H1 (cell line): ENCODE measurements around the gene CHAD. TPM values are rescaled to one million over a fixed set of nuclear protein-coding genes. Genes with fewer than 3 reads are reported as not detected.

Experiments
- CTCF ChIA-PET: fragments of 300-600 bp; sonication (Branson Sonifier 250); formaldehyde crosslinking; loops from one replicate; lab custom pipeline; 2021; ENCODE audit not compliant: partially characterized antibody; lab: Charles Lee
- POLR2A ChIA-PET: fragments of 300-600 bp; sonication (Branson Sonifier 250); formaldehyde crosslinking; loops from one replicate; lab custom pipeline; 2021; ENCODE audit warnings: inconsistent platforms; ENCODE audit not compliant: partially characterized antibody; lab: Charles Lee
- DNase-seq, 2 experiments: peaks; one replicate each; pipeline versions ENCODE4 v3.0.0 to v3.0.0-alpha.2; 2010 to 2022; ENCODE audit warnings: low spot score in 2 of 2, low read depth in 1 of 2, mixed read lengths in 1 of 2
- FAIRE-seq: peaks from 2 replicates; lab custom pipeline; 2011; peaks lifted over from hg19 to GRCh38; lab: Jason Lieb, UNC
- H2AFZ ChIP-seq: 2 replicates; pipeline ENCODE4 v1.8.1; 2012; ENCODE audit warnings: low read length, inconsistent platforms
- H2AK5ac ChIP-seq: 2 replicates; pipeline ENCODE4 v1.6.1; 2013; ENCODE audit warnings: low read depth, low read length
- H2BK120ac ChIP-seq: replicated peaks from 2 replicates; pipeline ENCODE3; 2013; ENCODE audit warnings: low read depth, low read length, inconsistent platforms
- H2BK12ac ChIP-seq: 2 replicates; pipeline ENCODE4 v1.6.1; 2013; ENCODE audit warnings: low read depth, low read length
- H2BK15ac ChIP-seq: 2 replicates; pipeline ENCODE4 v1.6.1; 2013; ENCODE audit warnings: low read length
- H2BK20ac ChIP-seq: 2 replicates; pipeline ENCODE4 v1.6.1; 2013; ENCODE audit warnings: low read length
- H2BK5ac ChIP-seq: 2 replicates; pipeline ENCODE4 v1.6.1; 2013; ENCODE audit warnings: low read depth, low read length
- H3K14ac ChIP-seq: 2 replicates; pipeline ENCODE4 v1.6.1; 2013; ENCODE audit warnings: inconsistent platforms; ENCODE audit not compliant: insufficient read length
- H3K18ac ChIP-seq: 2 replicates; pipeline ENCODE4 v1.6.1; 2013; ENCODE audit warnings: low read length; ENCODE audit errors: extremely low read depth
- H3K23ac ChIP-seq: 2 replicates; pipeline ENCODE4 v1.6.1; 2013; ENCODE audit warnings: inconsistent platforms; ENCODE audit not compliant: insufficient read length
- H3K23me2 ChIP-seq: 2 replicates; pipeline ENCODE4 v1.6.1; 2013; ENCODE audit warnings: low read depth, low read length
- H3K27ac ChIP-seq: 2 replicates; pipeline ENCODE4 v1.6.1; 2011; ENCODE audit warnings: low read depth, low read length, inconsistent platforms
- H3K27me3 ChIP-seq, 4 experiments: replicated peaks in 1 of 4; 1 replicate in 1 of 4; 2 replicates in 3 of 4; pipeline versions ENCODE4 v1.6.1 to v1.8.1; 2011 to 2013; ENCODE audit warnings: low read length in 3 of 4, mild to moderate bottlenecking in 3 of 4, inconsistent platforms in 2 of 4, mixed read lengths in 2 of 4, moderate library complexity in 1 of 4; ENCODE audit not compliant: control insufficient read depth in 3 of 4, insufficient read depth in 3 of 4; ENCODE audit errors: extremely low read depth in 1 of 4
- H3K36me3 ChIP-seq, 4 experiments: 2 replicates each; pipeline versions ENCODE4 v1.6.1 to v1.8.1; 2011 to 2013; ENCODE audit warnings: mild to moderate bottlenecking in 4 of 4, low read length in 3 of 4, moderate library complexity in 2 of 4, control low read depth in 1 of 4, inconsistent platforms in 1 of 4; ENCODE audit not compliant: insufficient read depth in 4 of 4, control insufficient read depth in 2 of 4
- H3K4ac ChIP-seq: replicated peaks from 2 replicates; pipeline ENCODE3; 2013; ENCODE audit warnings: low read length, low read depth, mixed read lengths, inconsistent platforms; ENCODE audit not compliant: insufficient read length
- H3K4me1 ChIP-seq, 4 experiments: replicated peaks in 1 of 4; 1 replicate in 1 of 4; 2 replicates in 3 of 4; pipeline versions ENCODE4 v1.6.1 to v1.8.1; 2011 to 2013; ENCODE audit warnings: low read length in 3 of 4, inconsistent platforms in 2 of 4, mixed read lengths in 1 of 4; ENCODE audit not compliant: insufficient read depth in 4 of 4, control insufficient read depth in 3 of 4
- H3K4me2 ChIP-seq, 2 experiments: 2 replicates each; pipeline versions ENCODE4 v1.6.1 to v1.8.1; 2011 to 2013; ENCODE audit warnings: low read depth in 2 of 2, low read length in 2 of 2, control low read depth in 1 of 2, inconsistent platforms in 1 of 2, mild to moderate bottlenecking in 1 of 2; ENCODE audit not compliant: insufficient read depth in 1 of 2
- H3K4me3 ChIP-seq, 4 experiments: fragments of 200-600, 300-600 bp in 1 of 4; sonication (generic), shearing (Covaris generic), sonication (Bioruptor Twin) in 1 of 4; 2 replicates each; pipeline versions ENCODE4 v1.5.1 to v1.8.1; 2011 to 2016; ENCODE audit warnings: low read length in 4 of 4, low read depth in 3 of 4, control low read depth in 2 of 4, inconsistent platforms in 2 of 4, mild to moderate bottlenecking in 2 of 4, mixed read lengths in 1 of 4, moderate library complexity in 1 of 4; ENCODE audit not compliant: insufficient read depth in 2 of 4; ENCODE audit errors: extremely low read depth in 1 of 4
- H3K56ac ChIP-seq: replicated peaks from 2 replicates; pipeline ENCODE3; 2013; ENCODE audit warnings: low read depth, mild to moderate bottlenecking, mixed read lengths, low read length, inconsistent platforms; ENCODE audit not compliant: insufficient read length
- H3K79me1 ChIP-seq: 2 replicates; pipeline ENCODE4 v1.6.1; 2013; ENCODE audit warnings: low read depth, low read length, control low read depth
- H3K79me2 ChIP-seq, 2 experiments: 2 replicates each; pipeline versions ENCODE4 v1.6.1 to v1.8.1; 2012 to 2013; ENCODE audit warnings: low read length in 2 of 2, mild to moderate bottlenecking in 2 of 2, inconsistent platforms in 1 of 2; ENCODE audit not compliant: insufficient read depth in 2 of 2, control insufficient read depth in 1 of 2
- H3K9ac ChIP-seq, 4 experiments: replicated peaks in 1 of 4; 1 replicate in 1 of 4; 2 replicates in 3 of 4; pipeline versions ENCODE4 v1.6.1 to v1.8.1; 2011 to 2013; ENCODE audit warnings: low read depth in 3 of 4, low read length in 3 of 4, control low read depth in 2 of 4, mild to moderate bottlenecking in 2 of 4, moderate library complexity in 2 of 4, inconsistent platforms in 1 of 4; ENCODE audit errors: extremely low read depth in 1 of 4
- H3K9me3 ChIP-seq, 2 experiments: 2 replicates each; pipeline versions ENCODE4 v1.6.1 to v1.8.1; 2012 to 2013; ENCODE audit warnings: mild to moderate bottlenecking in 2 of 2, moderate library complexity in 2 of 2, control low read depth in 1 of 2, inconsistent platforms in 1 of 2, low read depth in 1 of 2, low read length in 1 of 2, mixed read lengths in 1 of 2; ENCODE audit not compliant: insufficient read depth in 2 of 2
- H4K20me1 ChIP-seq, 2 experiments: replicated peaks in 1 of 2; 2 replicates each; pipeline versions ENCODE3 to v1.8.1; 2011 to 2013; ENCODE audit warnings: inconsistent platforms in 2 of 2, low read length in 2 of 2, mild to moderate bottlenecking in 1 of 2; ENCODE audit not compliant: insufficient read depth in 2 of 2, control insufficient read depth in 1 of 2
- H4K5ac ChIP-seq: 2 replicates; pipeline ENCODE4 v1.6.1; 2013; ENCODE audit warnings: low read length, low read depth, mixed read lengths, inconsistent platforms; ENCODE audit not compliant: insufficient read length
- H4K8ac ChIP-seq: 2 replicates; pipeline ENCODE4 v1.8.0; 2013; ENCODE audit warnings: mild to moderate bottlenecking, moderate library complexity, low read length, inconsistent platforms; ENCODE audit not compliant: insufficient read depth; ENCODE audit errors: extremely low read depth
- H4K91ac ChIP-seq: replicated peaks from 2 replicates; pipeline ENCODE3; 2013; ENCODE audit warnings: low read length, mixed read lengths, inconsistent platforms; ENCODE audit not compliant: insufficient read length
- BCL11A ChIP-seq, 2 experiments: IDR thresholded peaks; one replicate each; pipeline ENCODE4 v1.6.1; 2011; ENCODE audit warnings: low read depth in 2 of 2, low read length in 2 of 2, mild to moderate bottlenecking in 2 of 2
- CHD1 ChIP-seq: IDR thresholded peaks from 2 replicates; pipeline ENCODE4 v1.6.1; 2012; ENCODE audit warnings: low read depth, low read length, improper control_type of control experiment
- EGR1 ChIP-seq: IDR thresholded peaks from 2 replicates; pipeline ENCODE4 v1.6.1; 2011; ENCODE audit warnings: low read depth, low read length, borderline replicate concordance
- GABPA ChIP-seq: IDR thresholded peaks from 2 replicates; pipeline ENCODE4 v1.6.1; 2011; ENCODE audit warnings: mild to moderate bottlenecking, low read length, moderate library complexity, borderline replicate concordance; ENCODE audit not compliant: insufficient read depth
- HDAC2 ChIP-seq, 2 experiments: fragments of 300-600 bp in 1 of 2; sonication (generic) in 1 of 2; IDR thresholded peaks; 2 replicates each; pipeline ENCODE4 v1.6.1; 2011 to 2012; ENCODE audit warnings: low read depth in 2 of 2, low read length in 2 of 2, mild to moderate bottlenecking in 2 of 2, moderate library complexity in 2 of 2, borderline replicate concordance in 1 of 2, inconsistent platforms in 1 of 2
- MAFK ChIP-seq: IDR thresholded peaks from 2 replicates; pipeline ENCODE4 v1.6.1; 2012; ENCODE audit warnings: low read depth, mild to moderate bottlenecking, improper control_type of control experiment, low read length
- POLR2A ChIP-seq, 2 experiments: IDR thresholded peaks; 1 replicate in 1 of 2; 2 replicates in 1 of 2; pipeline ENCODE4 v1.6.1; 2011; ENCODE audit warnings: low read depth in 2 of 2, low read length in 2 of 2, mild to moderate bottlenecking in 2 of 2; ENCODE audit errors: control extremely low read depth in 1 of 2
- POU5F1 ChIP-seq: IDR thresholded peaks from 2 replicates; pipeline ENCODE4 v1.6.1; 2011; ENCODE audit warnings: low read depth, mild to moderate bottlenecking, low read length, moderate library complexity
- RFX5 ChIP-seq: IDR thresholded peaks from 2 replicates; pipeline ENCODE4 v1.6.1; 2011; ENCODE audit warnings: low read depth, low read length, improper control_type of control experiment, borderline replicate concordance
- RNF2 ChIP-seq: fragments of 200-900, 300-1000 bp; sonication (generic); IDR thresholded peaks from 2 replicates; pipeline ENCODE4 v1.7.1; 2016; ENCODE audit warnings: borderline replicate concordance, low read depth, mild to moderate bottlenecking, antibody characterized with exemption, low read length; ENCODE audit not compliant: poor library complexity, severe bottlenecking; ENCODE audit errors: missing control alignments
- RXRA ChIP-seq: IDR thresholded peaks from 2 replicates; pipeline ENCODE4 v1.6.1; 2011; ENCODE audit warnings: low read depth, mild to moderate bottlenecking, low read length, moderate library complexity; ENCODE audit not compliant: insufficient read depth
- SIX5 ChIP-seq: IDR thresholded peaks from 2 replicates; pipeline ENCODE4 v1.6.1; 2011; ENCODE audit warnings: mild to moderate bottlenecking, low read depth, low read length
- TAF1 ChIP-seq: IDR thresholded peaks from 2 replicates; pipeline ENCODE4 v1.6.1; 2011; ENCODE audit warnings: mild to moderate bottlenecking, low read depth, low read length
- TEAD4 ChIP-seq: IDR thresholded peaks from 2 replicates; pipeline ENCODE4 v1.6.1; 2012; ENCODE audit warnings: low read depth, low read length, inconsistent platforms, mixed read lengths
- WGBS, 2 experiments: shearing (Covaris generic) in 1 of 2; methylation state at CpG; one replicate each; pipeline versions ENCODE4 v1.1.6 to v1.1.7; 2013 to 2015; ENCODE audit warnings: low lambda C conversion rate in 2 of 2, mixed read lengths in 2 of 2, inconsistent platforms in 1 of 2, low coverage in 1 of 2, missing lambda C conversion rate in 1 of 2; ENCODE audit not compliant: insufficient replicate concordance in 2 of 2, insufficient coverage in 1 of 2, insufficient read length in 1 of 2; ENCODE audit errors: extremely low coverage in 1 of 2, missing lambda C conversion rate in 1 of 2; 5-methylcytosine and 5-hydroxymethylcytosine counted together
- polyA plus RNA-seq, 7 experiments: library from polyadenylated mRNA; depleted of rRNA in 3 of 7; stranded (reverse) in 5 of 7; unstranded in 2 of 7; fragments of >200 nt in 5 of 7; fragments of 200-250 nt in 2 of 7; gene quantifications; 1 replicate in 5 of 7; 2 replicates in 1 of 7; 4 replicates in 1 of 7; pipeline versions ENCODE4 v1.2.1 to v1.2.3, GENCODE V29; 2011 to 2013; ENCODE audit warnings: missing spikeins in 2 of 7, mixed read lengths in 2 of 7
- total RNA-seq: library from RNA; stranded (reverse); fragmentation: NEBNext Ultra II Directional; extraction: Animal tissue kit (Norgen Biotek cat#: 25700); gene quantifications from 2 replicates; pipeline ENCODE4 v1.2.1, GENCODE V29; 2021

CHAD gene
- total and polyA plus RNA-seq, 2 of the 8 experiments (the other 6 are each of a cell fraction or from before 2014, with no cell fraction given), result 0.03 TPM; not detected in 1

DNA sequence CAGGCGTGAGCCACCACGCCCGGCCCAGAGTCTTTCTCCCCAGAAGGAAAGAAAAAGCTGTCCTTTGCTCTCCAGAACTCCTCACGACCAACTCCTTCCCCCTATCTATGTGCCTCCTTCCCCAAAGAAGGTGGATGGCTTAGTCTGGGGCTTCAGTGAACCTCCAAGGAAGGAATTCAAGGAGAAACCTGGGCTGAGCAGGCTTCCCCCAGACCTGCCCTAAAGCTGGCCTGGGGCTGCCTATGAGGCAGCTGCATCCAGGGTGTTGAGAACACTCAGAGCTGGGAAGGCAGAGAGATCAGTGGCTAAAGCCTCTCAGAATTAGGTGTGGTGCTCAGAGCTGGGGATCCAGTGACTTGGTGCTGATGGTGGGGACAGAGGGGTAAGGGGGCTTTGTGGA lies 38.9 kb downstream of the CHAD start:
- Histone ChIP-seq H3K4me1 (peaks cover 6 to 13% (median 10%) of the 10 kb centered on the region in 4 experiments), H2BK120ac (no peak overlapping the region), H3K4me3 (no peak overlapping the region), H3K27me3 (no peaks in the 10 kb centered on the region; a peak in 2 of 7 replicates), H3K56ac (no peak overlapping the region), H4K5ac (no peak overlapping the region), H3K79me1 (no peaks in the 10 kb centered on the region), H2AK5ac (no peak overlapping the region), H2BK12ac (no peak overlapping the region), H3K79me2 (no peaks in the 10 kb centered on the region), H4K8ac (no peak overlapping the region), H2AFZ (no peak overlapping the region), H3K23ac (no peak overlapping the region), H3K9me3 (no peaks in the 10 kb centered on the region), H2BK15ac (no peak overlapping the region), H4K20me1 (no peaks in the 10 kb centered on the region), H3K23me2 (peaks cover 11% of the 10 kb centered on the region; the same call in 1 of the 2 replicates), H3K4me2 (no peak overlapping the region), H3K27ac (no peak overlapping the region), H3K18ac (no peak overlapping the region), H4K91ac (no peak overlapping the region), H3K4ac (no peak overlapping the region), H2BK20ac (no peak overlapping the region), H3K14ac (no peak overlapping the region), H2BK5ac (no peak overlapping the region), H3K36me3 (no peaks in the 10 kb centered on the region), H3K9ac (no peak overlapping the region)
- FAIRE-seq (no peak), DNase-seq (no peak)
- CTCF ChIA-PET, result interaction anchor here (0.6 to 8.3 kb wide), 5 partner anchors 11 to 791 kb away, joined by 3 to 87 read pairs (median 4); partner anchors contain the start of genes LRRC59 and RSAD1
- POLR2A ChIA-PET, result interaction anchor here (1.3 to 2.7 kb wide), 2 partner anchors 14 to 32 kb away, joined by 3 to 9 read pairs; partner anchors contain the start of gene LRRC59
- 81% methylated on average over 4 of the region's 4 CpGs; no CpG with 5 or more reads in 1 of the 2 experiments for WGBS, 2 experiments
- TF ChIP-seq TEAD4 (no peak), POU5F1 (no peak), BCL11A (IDR thresholded peaks at IDR 0.05; ENCODE audit: low read depth in 2 of 2, low read length in 2 of 2) (no peak), RFX5 (no peak), POLR2A (IDR thresholded peaks at IDR 0.05; ENCODE audit: control extremely low read depth in 1 of 2, low read depth in 2 of 2, low read length in 2 of 2) (no peak), RXRA (no peak), RNF2 (no peak), GABPA (no peak), MAFK (no peak), EGR1 (no peak), CHD1 (no peak), TAF1 (no peak), HDAC2 (IDR thresholded peaks at IDR 0.05; ENCODE audit: borderline replicate concordance in 1 of 2, low read depth in 2 of 2, low read length in 2 of 2) (no peak), SIX5 (no peak)
